H1 (cell line): ENCODE measurements around the gene CDR2L. TPM values are rescaled to one million over a fixed set of nuclear protein-coding genes. Genes with fewer than 3 reads are reported as not detected.

Experiments
- BACH1 ChIP-seq: IDR thresholded peaks from 2 replicates; pipeline ENCODE4 v1.6.1; 2012; ENCODE audit warnings: low read length, improper control_type of control experiment
- POU5F1 ChIP-seq: IDR thresholded peaks from 2 replicates; pipeline ENCODE4 v1.6.1; 2011; ENCODE audit warnings: low read depth, mild to moderate bottlenecking, low read length, moderate library complexity
- polyA plus RNA-seq, 7 experiments: library from polyadenylated mRNA; depleted of rRNA in 3 of 7; stranded (reverse) in 5 of 7; unstranded in 2 of 7; fragments of >200 nt in 5 of 7; fragments of 200-250 nt in 2 of 7; gene quantifications; 1 replicate in 5 of 7; 2 replicates in 1 of 7; 4 replicates in 1 of 7; pipeline versions ENCODE4 v1.2.1 to v1.2.3, GENCODE V29; 2011 to 2013; ENCODE audit warnings: missing spikeins in 2 of 7, mixed read lengths in 2 of 7
- total RNA-seq: library from RNA; stranded (reverse); fragmentation: NEBNext Ultra II Directional; extraction: Animal tissue kit (Norgen Biotek cat#: 25700); gene quantifications from 2 replicates; pipeline ENCODE4 v1.2.1, GENCODE V29; 2021

Gene CDR2L
- total and polyA plus RNA-seq, 2 of the 8 experiments (the other 6 are each of a cell fraction or from before 2014, with no cell fraction given) = 20.4 to 38.1 TPM

DNA sequence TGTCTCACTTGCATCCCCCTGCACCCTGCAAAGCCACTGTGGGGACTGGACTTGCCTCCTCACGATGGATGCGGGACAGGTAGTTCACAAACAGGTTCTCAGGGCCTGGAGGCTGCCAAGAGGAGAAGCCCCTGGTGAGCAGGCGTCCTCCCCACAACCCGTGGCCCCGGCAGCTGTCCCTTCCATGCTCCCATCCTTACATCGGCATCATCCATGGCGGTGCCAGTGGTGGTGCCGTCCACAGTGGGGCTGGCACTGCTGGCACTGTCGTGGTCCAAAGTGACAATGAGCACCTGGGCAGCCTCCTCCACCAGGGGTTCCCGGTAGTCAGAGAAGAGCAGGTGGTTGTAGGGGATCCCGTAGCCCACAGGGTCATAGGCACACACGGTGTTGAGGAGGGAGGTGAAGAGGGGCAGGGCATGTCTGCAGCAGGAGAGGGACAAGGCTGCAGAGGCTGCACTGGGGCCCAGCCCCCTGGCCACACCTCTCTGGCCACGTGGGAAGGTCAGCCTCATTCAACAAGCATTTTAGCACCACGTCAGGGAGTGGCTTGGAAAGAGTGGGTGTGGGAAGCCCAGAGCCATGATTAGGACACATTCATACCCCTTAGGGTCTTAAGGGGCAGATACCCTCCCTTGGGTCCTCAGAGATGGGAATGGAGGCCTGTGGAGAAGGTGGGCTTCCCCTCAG lies 27.5 kb upstream of the CDR2L start (continued):
- TF ChIP-seq BACH1 = no peak
- TF ChIP-seq POU5F1 = no peak
- TF ChIP-seq, all 59 proteins: peak for 0
